Measurements from ENCODE around the gene CPNE2. TPM values are rescaled to one million over a fixed set of nuclear protein-coding genes. Genes with fewer than 3 reads are reported as not detected.

CPNE2 gene
- total RNA-seq = 7.6 and 9.9 TPM in 2 replicates

DNA sequence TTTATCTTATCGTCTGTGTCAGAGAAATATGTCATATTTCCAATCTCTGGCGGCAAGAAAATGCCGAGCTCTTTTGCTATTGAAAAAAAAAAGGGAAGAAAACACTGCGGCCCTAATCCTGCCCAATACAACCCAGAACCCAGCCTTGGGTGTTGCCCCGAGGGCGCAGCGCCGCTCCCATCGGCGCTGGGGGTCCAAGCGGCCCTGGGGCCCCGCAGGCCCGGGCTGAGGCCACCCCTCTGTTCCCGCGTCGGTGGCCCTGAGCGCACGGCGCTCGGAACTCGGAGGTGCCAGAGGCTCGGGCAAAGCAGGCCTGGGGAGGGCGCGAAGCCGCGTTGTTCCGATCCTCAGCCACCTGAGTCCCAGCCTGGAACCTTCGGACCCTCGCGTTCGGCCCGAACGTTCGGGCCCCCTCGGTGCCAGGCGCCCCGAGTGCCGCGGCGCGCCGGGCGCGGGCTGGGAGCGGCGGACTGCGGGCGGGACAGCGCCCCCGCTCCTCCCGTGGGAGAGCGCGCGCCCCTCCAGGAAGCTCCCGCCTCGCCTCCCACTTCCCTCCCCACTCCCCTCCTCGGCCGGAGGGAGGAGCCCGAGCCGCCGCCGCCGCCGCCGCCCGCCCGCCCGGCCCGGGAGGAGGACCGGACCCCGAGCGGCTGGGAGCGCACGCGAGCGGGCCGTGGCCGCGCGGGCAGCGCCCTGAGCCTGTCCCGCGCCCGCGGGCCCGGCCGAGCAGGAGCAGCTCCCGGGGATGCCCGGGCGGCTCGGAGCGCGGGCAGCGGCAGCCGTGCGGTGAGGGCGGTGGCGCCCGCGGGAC is at the start of gene CPNE2:
CPNE2 (plus strand) TSS at position 609 of the 811 bp plus-strand sequence. CDS start 18,160 bp downstream, outside the sequence.
- DNase-seq (ENCODE audit: low spot score) = peak; percentile 12
- Mint-ChIP-seq H3K27me3 (ENCODE audit: low read depth) (peaks cover 25% of the 10 kb centered on the region), H3K36me3 (ENCODE audit: low read depth) (no peaks in the 10 kb centered on the region), H3K4me1 (ENCODE audit: low read depth) (peaks cover 6% of the 10 kb centered on the region), H3K4me3 (ENCODE audit: low read depth) (peak within 1 kb of the TSS; percentile 78), H3K27ac (no peak within 1 kb of the TSS), H3K9me3 (no peaks in the 10 kb centered on the region)
- intact Hi-C loops (cut with micrococcal nuclease) = loop anchor here (2.0 kb wide), 2 partner anchors 49 to 77 kb away; no protein-coding TSS in a partner anchor

DNA sequence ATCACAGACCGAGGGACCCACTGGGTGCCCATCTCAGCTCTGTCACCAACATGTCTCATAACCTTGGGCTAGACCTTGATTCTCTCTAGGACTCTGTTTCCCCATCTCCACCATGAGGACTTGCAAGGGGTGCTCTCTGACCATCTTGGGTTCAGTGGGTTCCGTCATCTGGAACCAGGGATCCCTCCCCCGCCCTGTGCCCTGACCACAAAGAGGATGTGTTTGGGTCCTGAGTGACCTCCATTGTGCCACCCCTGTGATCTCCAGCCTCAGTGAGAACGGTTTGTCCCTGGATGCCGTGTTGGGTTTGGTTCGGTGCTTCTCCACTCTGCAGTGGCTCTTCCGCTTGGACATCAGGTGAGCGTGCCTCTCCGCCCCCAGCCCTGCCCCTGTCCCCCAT is 49.1 kb upstream of the CPNE2 start:
- DNase-seq (ENCODE audit: low spot score) = no peak
- Mint-ChIP-seq H3K4me3 (ENCODE audit: low read depth) (no peak overlapping the region), H3K36me3 (ENCODE audit: low read depth) (peaks cover 86% of the 10 kb centered on the region), H3K9me3 (no peaks in the 10 kb centered on the region), H3K27ac (peak overlapping the region; percentile 94), H3K4me1 (ENCODE audit: low read depth) (peaks cover 52% of the 10 kb centered on the region), H3K27me3 (ENCODE audit: low read depth) (no peaks in the 10 kb centered on the region)
- intact Hi-C loops (cut with micrococcal nuclease) = loop anchor here (2.0 kb wide), 1 partner anchor 434 kb away; the partner anchor contains the start of gene MT2A

DNA sequence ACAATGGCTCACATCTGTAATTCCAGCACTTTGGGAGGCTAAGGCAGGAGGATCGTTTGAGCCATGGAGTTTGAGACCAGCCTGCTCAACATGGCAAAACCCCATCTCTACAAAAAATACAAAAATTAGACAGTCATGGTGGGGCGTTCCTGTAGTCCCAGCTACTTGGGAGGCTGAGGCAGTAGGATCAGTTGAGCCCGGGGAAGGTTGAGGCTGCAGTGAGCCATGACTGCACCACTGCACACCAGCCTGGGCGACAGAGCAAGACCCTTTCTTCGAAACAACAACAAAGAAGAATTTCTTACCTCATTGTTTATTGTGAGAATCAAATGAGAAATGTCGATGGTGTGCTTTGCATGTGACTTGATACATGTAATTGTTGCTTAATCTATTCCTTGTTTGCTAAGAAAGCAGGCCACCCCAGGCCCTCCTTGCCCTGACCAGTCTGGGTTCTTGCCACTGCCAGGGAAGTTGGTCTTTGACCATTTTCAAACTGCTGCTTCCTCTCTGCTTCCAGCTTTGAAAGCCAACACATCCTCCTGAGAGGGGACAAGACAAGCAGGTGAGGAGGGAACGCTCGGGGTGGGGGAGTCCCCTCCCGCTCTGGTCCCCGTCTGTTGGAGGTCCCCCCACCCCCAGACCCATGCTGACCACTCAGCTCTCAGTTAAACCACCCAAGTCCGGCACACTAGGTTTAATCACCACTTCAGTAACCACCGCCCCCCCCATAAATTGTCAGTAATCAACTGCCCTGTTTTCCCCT is 47.3 kb upstream of the CPNE2 start:
- H3K36me3 Mint-ChIP-seq (ENCODE audit: low read depth) = peaks cover 85% of the 10 kb centered on the region
- peaks cover 40% of the 10 kb centered on the region for H3K4me1 Mint-ChIP-seq (ENCODE audit: low read depth)
- intact Hi-C loops (cut with micrococcal nuclease) = no loop called here
- no peak for DNase-seq (ENCODE audit: low spot score)
- H3K4me3 Mint-ChIP-seq (ENCODE audit: low read depth) = no peak overlapping the region
- H3K27ac Mint-ChIP-seq = peak overlapping the region; percentile 58
- H3K27me3 Mint-ChIP-seq (ENCODE audit: low read depth) = no peaks in the 10 kb centered on the region
- H3K9me3 Mint-ChIP-seq = no peaks in the 10 kb centered on the region

DNA sequence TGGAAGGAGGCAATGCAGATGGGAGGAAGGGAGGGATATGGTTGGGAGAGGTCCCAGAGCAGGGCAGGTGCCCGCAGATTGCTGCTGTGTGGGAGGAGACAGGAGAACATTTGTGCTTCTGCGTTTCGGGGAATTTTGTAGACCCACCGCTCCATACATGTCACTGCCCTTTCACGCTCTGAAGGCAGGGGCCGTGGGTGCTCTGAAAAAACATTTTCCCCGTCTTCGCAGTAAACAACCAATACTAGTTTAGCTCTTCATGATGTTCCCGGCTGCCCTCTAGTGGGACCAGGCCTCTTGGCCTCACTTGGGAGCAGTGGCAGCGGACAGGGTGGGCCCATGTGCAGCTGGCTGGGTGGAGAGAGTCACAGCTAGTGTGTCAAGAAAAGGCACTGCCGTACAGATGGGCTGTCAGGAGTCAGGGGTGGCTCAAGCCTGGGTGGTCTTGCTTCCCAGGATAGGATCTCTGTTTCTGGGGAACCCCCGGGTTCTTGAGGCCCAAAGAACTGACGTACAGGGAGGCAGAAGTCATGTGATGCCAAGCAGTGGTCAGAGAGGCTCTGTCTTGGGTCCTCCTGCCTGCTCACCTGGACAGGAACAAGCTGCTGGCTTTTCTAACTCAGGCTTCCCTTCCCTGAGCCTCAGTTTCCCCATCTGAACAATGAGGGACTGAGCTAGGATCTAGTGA is 46.5 kb upstream of the CPNE2 start:
- Mint-ChIP-seq H3K9me3 (no peaks in the 10 kb centered on the region), H3K36me3 (ENCODE audit: low read depth) (peaks cover 82% of the 10 kb centered on the region), H3K4me3 (ENCODE audit: low read depth) (no peak overlapping the region), H3K4me1 (ENCODE audit: low read depth) (peaks cover 37% of the 10 kb centered on the region), H3K27me3 (ENCODE audit: low read depth) (no peaks in the 10 kb centered on the region), H3K27ac (peak overlapping the region; percentile 58)
- DNase-seq (ENCODE audit: low spot score) = no peak
- intact Hi-C loops (cut with micrococcal nuclease) = no loop called here

DNA sequence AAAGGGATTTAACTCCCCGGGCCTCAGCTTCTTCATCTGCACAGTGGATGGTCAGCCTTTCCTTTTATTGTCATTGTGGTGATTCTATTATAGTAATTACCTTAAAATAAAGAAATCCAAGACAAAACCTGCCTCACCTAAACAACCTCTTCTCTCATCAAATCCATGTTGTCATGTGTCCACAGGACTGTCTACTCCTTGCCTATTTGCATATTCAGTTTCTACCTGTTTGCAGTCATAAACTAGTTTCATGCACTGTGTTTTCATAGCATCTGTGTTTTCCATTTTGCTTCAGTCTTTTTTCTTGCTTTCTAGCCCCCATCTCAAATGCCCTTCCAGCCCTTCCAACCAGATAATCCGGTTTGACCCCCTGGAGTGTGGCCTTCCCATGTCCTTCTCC is 44.3 kb upstream of the CPNE2 start:
- Mint-ChIP-seq H3K36me3 (ENCODE audit: low read depth) (peaks cover 86% of the 10 kb centered on the region), H3K27ac (peak overlapping the region; percentile 14), H3K27me3 (ENCODE audit: low read depth) (no peaks in the 10 kb centered on the region), H3K4me3 (ENCODE audit: low read depth) (no peak overlapping the region), H3K9me3 (no peaks in the 10 kb centered on the region), H3K4me1 (ENCODE audit: low read depth) (peaks cover 26% of the 10 kb centered on the region)
- no peak for DNase-seq (ENCODE audit: low spot score)
- intact Hi-C loops (cut with micrococcal nuclease) = no loop called here

DNA sequence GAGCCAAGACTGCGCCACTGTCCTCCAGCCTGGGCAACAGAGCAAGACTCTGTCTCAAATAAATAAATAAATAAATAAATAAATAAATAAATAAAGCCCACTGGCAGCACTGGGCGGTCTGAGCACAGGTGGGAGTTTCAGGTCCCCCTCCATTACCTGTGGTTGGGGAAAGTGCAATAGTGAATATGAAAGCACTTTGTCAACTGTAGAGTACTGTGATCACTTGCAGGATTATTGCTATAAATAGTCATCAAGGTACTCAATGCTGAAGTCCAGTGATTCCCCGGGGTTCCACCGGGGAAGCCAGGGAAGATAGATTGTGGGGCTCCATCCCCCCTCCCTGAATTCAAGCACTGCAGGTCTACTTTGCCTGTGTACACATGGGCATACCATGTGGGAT is 42.7 kb upstream of the CPNE2 start:
- intact Hi-C loops (cut with micrococcal nuclease) = no loop called here
- peaks cover 87% of the 10 kb centered on the region for H3K36me3 Mint-ChIP-seq (ENCODE audit: low read depth)
- H3K27ac Mint-ChIP-seq = peak overlapping the region; percentile 62
- no peaks in the 10 kb centered on the region for H3K9me3 Mint-ChIP-seq
- peaks cover 26% of the 10 kb centered on the region for H3K4me1 Mint-ChIP-seq (ENCODE audit: low read depth)
- no peak for DNase-seq (ENCODE audit: low spot score)
- no peaks in the 10 kb centered on the region for H3K27me3 Mint-ChIP-seq (ENCODE audit: low read depth)
- no peak overlapping the region for H3K4me3 Mint-ChIP-seq (ENCODE audit: low read depth)

DNA sequence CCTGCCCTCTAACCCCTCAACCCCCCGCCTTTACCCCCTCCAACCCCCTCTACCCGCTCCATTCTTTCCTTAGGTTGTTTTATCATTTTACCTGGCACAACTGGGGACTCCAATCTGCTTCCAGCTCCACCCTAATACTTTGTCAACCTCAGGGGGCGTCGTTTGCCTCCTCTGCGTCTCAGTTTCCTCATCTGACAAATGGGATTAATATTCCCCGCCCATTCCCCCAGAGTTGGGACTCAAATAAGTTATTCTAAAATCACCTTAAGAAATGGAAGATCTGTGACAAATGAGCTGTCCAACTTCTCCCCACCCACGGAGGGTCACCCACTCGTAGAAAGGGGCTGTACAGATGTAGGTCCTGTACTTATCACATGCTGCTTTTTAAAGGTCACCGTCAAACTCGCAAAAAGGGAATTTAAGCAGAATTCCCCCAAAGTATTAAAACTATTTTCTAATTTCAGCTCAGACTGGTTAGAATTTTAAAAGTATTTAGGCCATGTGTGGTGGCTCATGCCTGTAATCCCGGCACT is 40.6 kb upstream of the CPNE2 start:
- DNase-seq (ENCODE audit: low spot score) = no peak
- Mint-ChIP-seq H3K9me3 (no peaks in the 10 kb centered on the region), H3K4me3 (ENCODE audit: low read depth) (peak overlapping the region; percentile 30), H3K36me3 (ENCODE audit: low read depth) (peaks cover 83% of the 10 kb centered on the region), H3K27ac (peak overlapping the region; percentile 91), H3K4me1 (ENCODE audit: low read depth) (peaks cover 21% of the 10 kb centered on the region), H3K27me3 (ENCODE audit: low read depth) (no peaks in the 10 kb centered on the region)
- intact Hi-C loops (cut with micrococcal nuclease) = no loop called here

DNA sequence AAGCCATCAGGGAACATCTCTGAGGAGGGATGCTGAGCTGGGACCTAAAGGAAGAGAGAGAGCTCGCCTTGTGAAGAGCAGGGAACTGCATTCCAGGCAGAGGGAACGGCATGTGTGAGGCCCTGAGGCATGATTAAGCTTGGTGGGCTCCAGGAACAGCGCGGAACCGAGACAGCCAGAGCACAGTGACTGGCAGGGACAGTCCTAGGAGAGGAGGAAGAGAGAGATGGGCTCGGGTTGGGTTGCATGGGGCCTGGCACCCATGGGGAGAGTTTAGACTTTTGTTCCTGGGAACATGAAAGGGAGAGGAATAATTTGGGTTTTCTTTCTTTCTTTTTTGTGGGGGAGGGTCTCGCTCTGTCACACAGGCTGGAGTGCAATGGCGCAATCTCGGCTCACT is 39.2 kb upstream of the CPNE2 start:
- H3K4me1 Mint-ChIP-seq (ENCODE audit: low read depth) = peaks cover 21% of the 10 kb centered on the region
- no peak for DNase-seq (ENCODE audit: low spot score)
- intact Hi-C loops (cut with micrococcal nuclease) = no loop called here
- no peak overlapping the region for H3K4me3 Mint-ChIP-seq (ENCODE audit: low read depth)
- no peaks in the 10 kb centered on the region for H3K27me3 Mint-ChIP-seq (ENCODE audit: low read depth)
- no peaks in the 10 kb centered on the region for H3K9me3 Mint-ChIP-seq
- peaks cover 77% of the 10 kb centered on the region for H3K36me3 Mint-ChIP-seq (ENCODE audit: low read depth)
- H3K27ac Mint-ChIP-seq = peak overlapping the region; percentile 77

DNA sequence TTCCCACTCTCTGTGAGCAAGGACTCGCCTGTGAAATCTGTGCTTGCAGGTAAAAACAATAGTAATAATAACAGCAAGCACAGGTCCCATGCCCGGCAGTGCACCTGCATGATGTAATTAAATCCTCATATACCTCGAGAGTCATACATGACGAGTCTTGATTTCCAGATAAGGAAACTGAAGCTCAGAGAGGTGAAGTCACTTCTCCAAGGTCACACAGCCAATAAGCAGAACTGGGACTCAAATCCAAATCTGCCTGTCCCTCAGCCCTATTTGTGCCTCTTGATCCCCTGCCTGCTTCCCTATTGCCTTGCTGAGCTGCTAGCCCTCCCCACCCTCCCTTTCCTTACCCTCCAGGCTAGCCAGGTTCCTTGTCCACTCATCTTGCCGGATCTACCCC is 38.0 kb upstream of the CPNE2 start:
- DNase-seq (ENCODE audit: low spot score) = no peak
- Mint-ChIP-seq H3K27me3 (ENCODE audit: low read depth) (no peaks in the 10 kb centered on the region), H3K27ac (no peak overlapping the region), H3K9me3 (no peaks in the 10 kb centered on the region), H3K4me3 (ENCODE audit: low read depth) (no peak overlapping the region), H3K4me1 (ENCODE audit: low read depth) (peaks cover 21% of the 10 kb centered on the region), H3K36me3 (ENCODE audit: low read depth) (peaks cover 75% of the 10 kb centered on the region)
- intact Hi-C loops (cut with micrococcal nuclease) = no loop called here

DNA sequence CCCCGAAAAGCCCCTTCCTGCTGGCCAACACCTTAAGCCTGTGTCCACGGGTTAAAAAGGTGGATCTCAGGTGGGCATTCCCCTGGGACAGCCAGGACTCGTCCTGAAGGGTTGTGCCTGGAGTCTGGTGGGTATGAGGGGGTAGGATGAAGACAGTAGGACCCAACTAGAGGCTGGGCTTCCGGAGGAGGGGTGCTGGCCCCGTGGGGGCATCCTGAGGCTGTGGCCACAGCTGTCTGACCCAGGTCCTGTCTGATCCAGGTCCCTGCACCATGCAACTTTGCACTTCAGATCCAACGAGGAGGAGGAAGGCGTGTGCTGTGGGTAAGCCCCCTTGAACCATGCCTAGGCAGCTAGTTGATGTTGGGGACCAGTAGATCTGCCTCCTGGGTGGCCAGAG is 37.6 kb upstream of the CPNE2 start:
- DNase-seq (ENCODE audit: low spot score) = no peak
- Mint-ChIP-seq H3K4me1 (ENCODE audit: low read depth) (peaks cover 21% of the 10 kb centered on the region), H3K9me3 (no peaks in the 10 kb centered on the region), H3K27ac (no peak overlapping the region), H3K4me3 (ENCODE audit: low read depth) (no peak overlapping the region), H3K36me3 (ENCODE audit: low read depth) (peaks cover 78% of the 10 kb centered on the region), H3K27me3 (ENCODE audit: low read depth) (no peaks in the 10 kb centered on the region)
- intact Hi-C loops (cut with micrococcal nuclease) = no loop called here

DNA sequence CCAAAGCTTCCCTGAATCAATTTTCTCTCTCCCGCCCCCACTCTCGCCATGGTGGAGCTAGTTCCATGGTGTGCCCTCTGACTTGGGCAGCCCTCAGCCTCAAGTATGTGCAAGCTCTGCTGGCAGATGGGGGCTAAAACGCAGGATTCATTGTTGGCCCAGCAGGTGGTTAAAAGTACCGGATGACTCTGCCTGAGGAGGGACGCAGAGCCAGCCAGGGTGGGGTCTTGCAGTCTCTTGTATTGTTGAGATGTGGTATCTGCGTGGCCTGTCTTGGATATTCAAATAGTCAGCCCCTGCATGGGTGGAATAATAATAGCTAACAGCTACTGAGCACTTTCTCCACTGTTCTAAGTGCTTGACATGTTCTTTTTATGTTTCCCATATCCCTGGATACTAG is 36.7 kb upstream of the CPNE2 start:
- Mint-ChIP-seq H3K9me3 (no peaks in the 10 kb centered on the region), H3K27ac (no peak overlapping the region), H3K4me3 (ENCODE audit: low read depth) (no peak overlapping the region), H3K27me3 (ENCODE audit: low read depth) (no peaks in the 10 kb centered on the region), H3K4me1 (ENCODE audit: low read depth) (peaks cover 19% of the 10 kb centered on the region), H3K36me3 (ENCODE audit: low read depth) (peaks cover 78% of the 10 kb centered on the region)
- intact Hi-C loops (cut with micrococcal nuclease) = no loop called here
- no peak for DNase-seq (ENCODE audit: low spot score)

DNA sequence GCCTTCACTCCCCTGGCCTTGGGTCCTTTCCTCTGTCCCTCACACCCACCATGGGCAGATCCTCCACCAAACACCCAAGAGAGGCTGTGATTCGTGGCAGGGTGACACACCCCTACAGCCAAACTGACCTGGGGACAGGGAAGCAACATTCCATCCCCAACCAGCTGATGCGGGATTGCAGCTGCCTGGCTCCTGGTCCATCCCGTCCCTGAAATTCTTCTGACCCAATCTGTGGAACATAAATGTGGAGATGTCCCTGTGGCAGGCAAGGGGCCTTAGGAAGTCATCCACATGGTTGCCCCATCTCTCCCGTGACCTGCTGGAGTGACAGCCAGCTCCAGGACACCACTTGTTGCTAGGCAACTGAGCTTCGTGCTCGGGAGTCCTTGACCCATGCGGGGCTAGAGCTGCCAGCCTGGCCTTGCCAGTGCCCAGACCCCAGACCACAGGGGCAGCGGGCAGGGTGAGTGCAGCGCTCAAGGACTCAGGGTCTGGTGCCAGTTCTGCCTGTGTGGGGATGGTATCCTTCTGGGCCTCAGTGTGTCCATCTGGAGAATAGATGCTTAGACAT is 34.0 kb upstream of the CPNE2 start:
- intact Hi-C loops (cut with micrococcal nuclease) = no loop called here
- Mint-ChIP-seq H3K27me3 (ENCODE audit: low read depth) (no peaks in the 10 kb centered on the region), H3K4me3 (ENCODE audit: low read depth) (no peak overlapping the region), H3K27ac (no peak overlapping the region), H3K9me3 (no peaks in the 10 kb centered on the region), H3K4me1 (ENCODE audit: low read depth) (peaks cover 6% of the 10 kb centered on the region), H3K36me3 (ENCODE audit: low read depth) (peaks cover 71% of the 10 kb centered on the region)
- DNase-seq (ENCODE audit: low spot score) = no peak

Data from activated T-helper 2 cell treated with anti-CD3 and anti-CD28 coated beads, Interferon-gamma antibody, Interleukin-2, Interleukin-4, amounts not matched to agents 10 μg/mL and 5 μg/mL and 100 μg/mL, durations not matched to agents 14 hours and 24 hours and 36 hours (primary cell).